22Rv1 (cell line): ENCODE measurements around the gene TMEM109.

ENCODE experiments used
- CTCF ChIP-seq: fragments of 450-650 bp; IDR thresholded peaks from 2 replicates; pipeline ENCODE4 v1.5.1; 2017; ENCODE audit warnings: mild to moderate bottlenecking
- ZFX ChIP-seq: fragments of 450-650 bp; IDR thresholded peaks from 2 replicates; pipeline ENCODE4 v1.6.1; 2017; ENCODE audit warnings: antibody characterized with exemption, borderline replicate concordance

- TF ChIP-seq CTCF (no peak), ZFX (no peak)
Measured at GRCh38 chr11:60968223-60968622, 54.3 kb downstream of the TMEM109 start.
